ENCODE measurements around the gene ZNF655.

- no peak for TF ChIP-seq ZNF610 (tag by site-specific recombination; IDR thresholded peaks at IDR 0.05; ENCODE audit: borderline replicate concordance)
- no peak for TF ChIP-seq CTCF (tag by site-specific recombination; IDR thresholded peaks at IDR 0.05)
- no peak for TF ChIP-seq ZNF174 (tag by site-specific recombination; IDR thresholded peaks at IDR 0.05)
- TF ChIP-seq ZNF146 (tag by site-specific recombination; IDR thresholded peaks at IDR 0.05): no peak
- TF ChIP-seq ZNF391 (tag by site-specific recombination; IDR thresholded peaks at IDR 0.05; ENCODE audit: borderline replicate concordance, low read depth): no peak
- no peak for TF ChIP-seq ZNF274 (IDR thresholded peaks at IDR 0.05; ENCODE audit: low read length)
- TF ChIP-seq ZNF274 (tag by site-specific recombination; IDR thresholded peaks at IDR 0.05; ENCODE audit: borderline replicate concordance): no peak
- TF ChIP-seq ZNF155 (tag by site-specific recombination; IDR thresholded peaks at IDR 0.05): no peak
Observed at GRCh38 chr7:99535667-99536066, 22.8 kb upstream of the ZNF655 start.

All from HEK293 (cell line).